Activated T-helper 1 cell treated with anti-CD3 and anti-CD28 coated beads, Interleukin-12 subunit alpha, Interleukin-12 subunit beta, Interleukin-2, Interleukin-4 antibody, amounts not matched to agents 30 ng/mL and 10 ng/mL and 1 ng/mL, durations not matched to agents 14 hours and 24 hours and 36 hours (primary cell): ENCODE data around the gene GNAS. TPM values are rescaled to one million over a fixed set of nuclear protein-coding genes. Genes with fewer than 3 reads are reported as not detected.
A peak's percentile ranks its signal among the peaks of the same experiment; 100 is the strongest.

Experiments used
- DNase-seq: peaks from one replicate; pipeline ENCODE4 v3.0.0; 2021; ENCODE audit warnings: low spot score
- H3K27ac Mint-ChIP-seq: one replicate; pipeline ENCODE4 v1.8.0; 2021; ENCODE audit warnings: mild to moderate bottlenecking, mixed read lengths
- H3K27me3 Mint-ChIP-seq: one replicate; pipeline ENCODE4 v1.8.0; 2022; ENCODE audit warnings: mild to moderate bottlenecking, moderate library complexity, mixed read lengths; ENCODE audit not compliant: insufficient read depth
- H3K36me3 Mint-ChIP-seq: one replicate; pipeline ENCODE4 v1.8.0; 2021; ENCODE audit warnings: low read depth, mixed read lengths
- H3K4me1 Mint-ChIP-seq: one replicate; pipeline ENCODE4 v1.8.0; 2021; ENCODE audit warnings: low read depth, mixed read lengths
- H3K4me3 Mint-ChIP-seq: one replicate; pipeline ENCODE4 v1.8.0; 2021; ENCODE audit warnings: mild to moderate bottlenecking, moderate library complexity, mixed read lengths
- H3K9me3 Mint-ChIP-seq: one replicate; pipeline ENCODE4 v1.8.0; 2021; ENCODE audit warnings: mixed read lengths
- intact Hi-C: fragments of 100-400 bp; cut with micrococcal nuclease; formaldehyde crosslinking; loops from one replicate; pipeline ENCODE4 v1.15.1; 2024
- total RNA-seq: library from RNA; stranded (reverse); gene quantifications from 2 replicates; pipeline ENCODE4 v1.2.3, GENCODE V29; 2022

GNAS gene
- total RNA-seq, 1 donor from 2014 or later = 498 TPM

DNA sequence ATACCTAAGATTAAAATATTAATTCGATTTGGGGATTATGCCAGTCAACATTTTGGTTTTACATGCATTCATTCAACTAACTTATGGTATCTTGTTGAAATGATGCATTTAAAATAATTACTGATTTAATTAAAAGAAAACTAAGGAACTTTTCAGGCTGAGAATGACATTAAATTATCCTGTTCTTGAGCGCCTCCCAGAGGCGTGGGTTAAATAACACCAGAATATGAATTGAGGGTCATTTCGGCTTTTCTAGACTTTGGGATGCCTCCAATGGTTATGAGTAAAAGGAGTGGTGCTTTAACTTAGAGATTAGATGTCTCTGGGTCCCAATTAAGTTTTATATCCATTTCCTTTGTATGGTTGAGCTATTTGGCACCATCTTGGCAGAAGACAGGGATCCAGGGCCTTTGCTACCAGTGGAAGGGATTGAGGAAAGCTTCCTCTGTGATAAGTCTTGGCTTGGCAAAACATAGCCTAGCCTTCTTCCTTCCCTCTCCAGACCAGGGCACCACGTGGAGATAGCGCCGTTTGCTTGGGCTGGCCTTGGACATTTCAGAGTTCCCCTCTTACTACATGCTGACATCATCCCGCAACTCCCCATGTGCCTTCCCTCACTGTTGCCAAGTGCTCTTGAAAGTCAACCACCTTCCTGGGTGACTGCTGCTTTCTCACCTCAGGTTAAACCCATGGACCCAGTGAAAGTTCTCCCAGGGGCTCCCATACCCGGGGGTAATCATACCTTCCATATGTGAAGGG is 28.7 kb downstream of the GNAS start:
- Mint-ChIP-seq H3K36me3 (no peaks in the 10 kb centered on the region), H3K4me3 (no peak overlapping the region), H3K27me3 (peaks cover 2% of the 10 kb centered on the region), H3K9me3 (no peaks in the 10 kb centered on the region), H3K4me1 (peaks cover 28% of the 10 kb centered on the region), H3K27ac (no peak overlapping the region)
- intact Hi-C loops = no loop called here
- no peak for DNase-seq

DNA sequence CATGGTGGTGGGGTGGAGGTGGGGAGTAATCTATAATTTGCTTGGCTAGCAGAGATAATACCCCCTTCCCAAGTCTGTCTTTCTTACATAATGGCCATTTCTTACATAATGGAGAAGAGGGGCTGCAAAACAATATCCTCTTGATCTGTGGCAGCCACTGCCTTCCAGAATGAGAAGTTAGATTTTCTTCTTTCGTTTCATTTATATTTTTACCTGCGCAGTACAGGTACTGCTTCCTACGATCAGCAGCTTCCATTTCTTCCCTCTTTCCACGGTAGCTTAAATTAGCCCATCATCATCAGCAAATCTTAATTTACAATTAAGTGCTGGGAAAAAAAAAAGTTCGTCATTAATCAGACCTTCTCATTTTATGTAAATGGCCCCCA is 30.2 kb downstream of the GNAS start:
- Mint-ChIP-seq H3K4me3 (no peak overlapping the region), H3K27me3 (peaks cover 2% of the 10 kb centered on the region), H3K36me3 (no peaks in the 10 kb centered on the region), H3K4me1 (peaks cover 32% of the 10 kb centered on the region), H3K9me3 (no peaks in the 10 kb centered on the region), H3K27ac (no peak overlapping the region)
- intact Hi-C loops = no loop called here
- DNase-seq = no peak

DNA sequence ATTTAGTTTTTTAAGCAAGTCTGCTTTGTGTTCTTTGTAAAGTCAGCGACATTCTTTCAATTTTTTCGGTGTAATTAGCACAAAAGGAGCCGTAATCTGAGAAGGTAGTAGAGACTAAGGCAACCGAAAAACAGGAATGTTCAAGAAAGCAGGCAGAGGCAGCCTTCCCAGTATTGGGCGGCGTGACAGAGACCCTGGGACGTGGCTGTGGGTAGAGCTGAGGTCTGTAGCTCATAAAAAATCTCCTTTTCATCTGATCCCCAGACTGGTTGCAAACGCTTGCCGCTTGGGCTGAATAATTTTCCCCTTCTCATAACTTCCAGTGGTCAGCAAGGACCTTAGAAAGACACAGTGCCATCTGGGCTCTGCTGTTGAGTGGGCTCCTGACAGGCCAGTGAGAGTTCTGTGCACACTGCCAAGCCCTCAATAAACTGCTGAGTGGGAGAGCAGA is 30.8 kb downstream of the GNAS start:
- no peak for DNase-seq
- no peaks in the 10 kb centered on the region for H3K9me3 Mint-ChIP-seq
- H3K27ac Mint-ChIP-seq = no peak overlapping the region
- no peaks in the 10 kb centered on the region for H3K36me3 Mint-ChIP-seq
- peaks cover 31% of the 10 kb centered on the region for H3K4me1 Mint-ChIP-seq
- peaks cover 2% of the 10 kb centered on the region for H3K27me3 Mint-ChIP-seq
- intact Hi-C loops = no loop called here
- H3K4me3 Mint-ChIP-seq = no peak overlapping the region

DNA sequence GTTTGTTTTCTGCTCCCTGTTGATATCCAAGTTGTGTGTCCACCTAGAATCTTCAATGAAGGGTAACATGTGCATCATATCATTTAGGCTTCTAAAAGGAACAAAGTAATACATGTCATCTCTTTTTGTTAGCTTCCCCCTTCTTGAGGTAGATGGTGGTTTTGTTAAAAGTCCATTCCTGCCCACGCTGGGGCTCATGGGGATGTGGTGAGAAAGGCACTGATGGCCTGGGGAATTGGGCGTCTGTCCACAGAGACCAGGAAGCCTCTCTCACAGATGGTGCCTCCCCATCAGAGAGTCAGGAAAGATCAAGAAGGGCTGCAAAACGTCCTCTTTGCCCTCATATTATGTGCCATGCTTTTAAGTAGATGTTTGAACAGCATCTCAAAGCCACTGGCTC is 32.5 kb downstream of the GNAS start:
- Mint-ChIP-seq H3K9me3 (no peaks in the 10 kb centered on the region), H3K4me3 (no peak overlapping the region), H3K27me3 (peaks cover 1% of the 10 kb centered on the region), H3K4me1 (peaks cover 25% of the 10 kb centered on the region), H3K36me3 (no peaks in the 10 kb centered on the region), H3K27ac (no peak overlapping the region)
- no peak for DNase-seq
- intact Hi-C loops = loop anchor here (5.0 kb wide), 1 partner anchor 1493 kb away; the partner anchor contains the start of gene RBM38

DNA sequence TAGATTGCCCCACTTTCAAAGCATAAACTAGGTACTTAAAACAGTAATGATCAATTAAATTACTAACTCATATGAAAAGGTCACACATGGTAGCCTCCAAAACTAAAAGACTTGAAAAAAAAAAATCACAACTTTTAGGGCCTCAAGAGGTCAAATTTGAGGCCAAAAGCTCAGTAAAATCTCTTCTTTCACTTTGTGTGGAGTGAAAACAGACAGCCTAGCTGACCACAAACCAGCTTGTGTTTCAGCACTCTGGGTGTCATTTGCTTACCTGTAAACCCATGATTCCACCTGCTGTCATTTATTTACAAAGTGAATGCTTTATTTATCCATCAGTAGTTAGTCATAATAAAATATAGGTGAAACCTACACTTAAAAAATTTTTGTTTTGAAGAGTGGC is 34.0 kb downstream of the GNAS start:
- peak overlapping the region; percentile 51 for H3K4me3 Mint-ChIP-seq
- intact Hi-C loops = loop anchor here (5.0 kb wide), 1 partner anchor 1494 kb away; the partner anchor contains the start of gene RBM38
- no peaks in the 10 kb centered on the region for H3K36me3 Mint-ChIP-seq

DNA sequence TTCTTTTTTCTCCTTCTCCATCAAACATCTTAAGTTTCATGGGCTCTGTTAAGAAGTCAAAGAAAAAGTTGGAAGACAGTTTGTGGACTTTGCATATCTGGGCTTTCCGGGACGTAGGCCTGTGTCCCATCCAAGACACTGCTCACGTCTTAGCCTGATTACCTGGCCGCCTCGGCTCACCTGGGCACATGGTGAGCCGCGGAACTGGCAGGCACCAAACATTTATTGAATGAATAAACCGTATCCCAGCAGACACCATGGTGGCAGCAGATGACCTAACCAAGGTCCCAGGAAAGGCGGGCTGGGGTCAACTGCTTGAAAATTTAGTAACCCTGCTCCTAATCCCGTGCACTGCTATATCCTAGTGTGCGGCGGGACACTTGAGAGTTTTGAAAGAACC is 35.6 kb downstream of the GNAS start:
- H3K36me3 Mint-ChIP-seq = peaks cover 6% of the 10 kb centered on the region
- H3K4me3 Mint-ChIP-seq = peak overlapping the region; percentile 81
- no peak overlapping the region for H3K27ac Mint-ChIP-seq
- H3K27me3 Mint-ChIP-seq = no peaks in the 10 kb centered on the region
- H3K4me1 Mint-ChIP-seq = peaks cover 28% of the 10 kb centered on the region
- no peaks in the 10 kb centered on the region for H3K9me3 Mint-ChIP-seq
- intact Hi-C loops = loop anchor here (5.0 kb wide), 1 partner anchor 1496 kb away; the partner anchor contains the start of gene RBM38
- DNase-seq = no peak

More for the DNA sequence above, 34.0 kb downstream of the GNAS start:
- no peak overlapping the region for H3K27ac Mint-ChIP-seq
- no peak for DNase-seq
- no peaks in the 10 kb centered on the region for H3K27me3 Mint-ChIP-seq
- no peaks in the 10 kb centered on the region for H3K9me3 Mint-ChIP-seq
- H3K4me1 Mint-ChIP-seq = peaks cover 22% of the 10 kb centered on the region

DNA sequence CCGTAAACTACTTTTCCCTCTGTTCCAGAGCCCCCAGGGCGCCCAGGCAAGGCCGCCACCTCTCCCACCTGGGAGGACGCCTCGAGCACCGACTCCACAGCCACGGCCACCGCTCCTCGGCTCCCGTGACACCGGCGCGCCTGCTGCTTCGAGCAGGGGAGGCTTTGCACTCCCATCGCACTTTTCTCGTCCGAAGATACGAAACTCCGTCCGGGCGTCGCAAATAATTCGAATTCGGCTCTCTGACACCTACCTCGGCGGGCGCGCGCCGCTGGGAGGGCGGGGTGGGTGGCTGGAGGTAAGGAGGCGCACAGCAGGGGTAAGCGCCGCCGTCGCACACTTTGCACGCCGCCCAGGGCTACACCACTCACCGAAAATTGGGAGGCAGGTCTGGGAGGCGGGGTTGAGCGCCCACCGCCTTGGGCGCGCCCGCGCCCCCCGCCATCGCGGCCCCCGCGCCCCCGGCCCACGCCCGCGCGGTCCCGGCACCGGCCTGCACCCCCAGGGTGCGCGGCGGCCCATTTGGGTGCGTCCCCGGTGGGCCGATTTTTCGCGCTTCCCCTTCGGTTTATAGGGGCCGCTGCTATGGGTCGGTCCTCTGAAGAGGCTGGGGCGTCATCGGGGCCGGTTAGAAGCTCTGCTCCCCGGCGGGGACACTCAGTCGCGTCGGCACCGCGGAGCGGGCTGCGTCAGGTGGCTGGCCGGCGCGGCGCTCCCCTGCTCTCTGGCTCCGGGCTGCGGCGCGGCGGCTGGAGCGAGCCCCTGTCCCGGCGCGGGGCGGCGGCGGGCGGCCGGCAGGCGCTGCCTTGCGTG is 36.2 kb downstream of the GNAS start:
- H3K36me3 Mint-ChIP-seq = peaks cover 10% of the 10 kb centered on the region
- no peaks in the 10 kb centered on the region for H3K27me3 Mint-ChIP-seq
- DNase-seq = peak; percentile 79
- peak overlapping the region; percentile 40 for H3K27ac Mint-ChIP-seq
- intact Hi-C loops = loop anchor here (5.0 kb wide), 1 partner anchor 1496 kb away; the partner anchor contains the start of gene RBM38
- H3K4me1 Mint-ChIP-seq = peaks cover 33% of the 10 kb centered on the region
- peak overlapping the region; percentile 81 for H3K4me3 Mint-ChIP-seq
- H3K9me3 Mint-ChIP-seq = no peaks in the 10 kb centered on the region

DNA sequence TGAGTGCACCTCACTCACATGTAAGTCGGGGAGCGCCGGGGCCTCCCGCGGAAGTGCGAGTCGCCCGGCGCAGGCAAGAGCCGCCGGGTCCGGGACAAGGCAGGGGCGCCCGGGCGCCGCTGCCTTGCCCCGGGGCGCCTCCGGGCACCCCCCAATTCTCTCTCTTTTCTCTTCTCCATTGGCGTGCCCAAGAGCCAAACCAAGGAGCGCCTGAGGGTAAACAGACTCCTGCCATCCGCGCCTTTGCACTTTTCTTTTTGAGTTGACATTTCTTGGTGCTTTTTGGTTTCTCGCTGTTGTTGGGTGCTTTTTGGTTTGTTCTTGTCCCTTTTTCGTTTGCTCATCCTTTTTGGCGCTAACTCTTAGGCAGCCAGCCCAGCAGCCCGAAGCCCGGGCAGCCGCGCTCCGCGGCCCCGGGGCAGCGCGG is 36.8 kb downstream of the GNAS start:
- Mint-ChIP-seq H3K4me1 (peaks cover 39% of the 10 kb centered on the region), H3K27me3 (no peaks in the 10 kb centered on the region), H3K9me3 (no peaks in the 10 kb centered on the region), H3K36me3 (peaks cover 13% of the 10 kb centered on the region), H3K4me3 (peak overlapping the region; percentile 89), H3K27ac (peak overlapping the region; percentile 95)
- DNase-seq = no peak
- intact Hi-C loops = loop anchor here (5.0 kb wide), 1 partner anchor 1497 kb away; the partner anchor contains the start of gene RBM38

DNA sequence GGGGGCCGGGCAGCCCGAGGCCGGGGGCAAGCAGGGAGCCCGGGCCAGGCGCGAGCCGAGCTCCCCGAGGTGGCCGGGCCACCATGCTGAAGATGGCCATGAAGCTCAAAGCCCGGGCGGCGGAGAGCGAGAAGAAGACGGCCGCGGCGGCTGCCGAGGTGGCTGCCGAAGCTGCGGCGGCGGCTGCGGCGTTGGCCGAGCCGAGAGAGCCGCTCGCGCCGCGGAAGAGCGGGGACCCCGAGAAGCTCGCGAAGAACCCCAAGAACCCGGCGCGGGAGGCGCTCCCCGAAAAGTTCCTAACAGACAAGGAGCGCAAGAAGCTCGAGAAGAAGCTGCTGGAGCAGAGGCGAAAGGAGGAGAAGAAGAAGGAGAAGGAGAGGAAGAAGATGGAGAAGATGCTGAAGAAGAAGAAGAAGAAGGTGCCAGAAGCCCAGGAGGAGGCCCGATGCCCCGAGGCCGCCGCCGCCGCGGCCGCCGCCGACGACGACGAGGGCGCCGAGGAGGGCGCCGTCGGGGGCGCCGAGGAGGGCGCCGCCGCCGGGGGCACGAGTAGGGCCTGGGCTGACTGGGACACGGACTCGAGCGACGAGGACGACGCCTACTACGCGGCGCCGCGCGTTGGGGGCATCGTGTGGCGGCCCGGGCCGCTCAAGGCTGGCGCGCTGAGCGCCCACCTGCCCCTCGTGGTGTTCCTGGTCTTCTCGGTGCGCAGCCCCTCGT is 37.4 kb downstream of the GNAS start:
- Mint-ChIP-seq H3K4me3 (peak overlapping the region; percentile 94), H3K27ac (peak overlapping the region; percentile 98), H3K9me3 (no peaks in the 10 kb centered on the region), H3K36me3 (peaks cover 13% of the 10 kb centered on the region), H3K4me1 (peaks cover 45% of the 10 kb centered on the region), H3K27me3 (no peaks in the 10 kb centered on the region)
- DNase-seq = no peak
- intact Hi-C loops = loop anchor here (1.0 to 10.0 kb wide), 6 partner anchors 91 to 1498 kb away; partner anchors contain the start of genes ATP5F1E, NELFCD, RAB22A and RBM38

DNA sequence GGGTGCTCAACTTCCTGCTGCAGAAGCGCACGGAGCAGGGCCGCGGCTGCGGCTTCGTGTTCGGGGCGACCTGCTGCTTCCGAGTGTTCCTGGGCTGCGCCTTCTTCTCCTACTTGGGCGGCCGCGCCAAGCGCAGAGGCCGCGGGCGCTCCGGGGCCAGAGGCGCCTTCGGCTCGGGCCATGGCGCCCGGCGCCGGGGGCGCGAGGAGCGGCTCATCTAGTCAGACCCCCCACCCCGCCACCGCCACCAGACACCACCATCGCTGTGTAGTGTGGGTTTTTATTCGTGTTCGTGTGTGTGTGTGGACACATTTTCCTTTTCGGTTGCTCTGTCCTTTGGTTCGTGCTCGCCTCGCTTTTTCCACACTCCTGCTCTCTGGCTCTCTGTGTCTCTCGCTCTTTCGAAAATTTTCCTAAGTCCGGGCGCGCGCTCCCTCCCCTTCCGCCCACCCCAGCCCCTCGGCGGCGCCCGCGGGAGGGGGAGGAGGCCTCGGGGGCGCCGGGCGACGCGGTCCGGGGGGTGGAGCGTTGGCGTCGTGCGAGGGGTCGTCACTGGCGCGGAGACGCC is 38.1 kb downstream of the GNAS start:
- Mint-ChIP-seq H3K27ac (peak overlapping the region; percentile 93), H3K4me1 (peaks cover 52% of the 10 kb centered on the region), H3K36me3 (peaks cover 13% of the 10 kb centered on the region), H3K9me3 (no peaks in the 10 kb centered on the region), H3K27me3 (no peaks in the 10 kb centered on the region), H3K4me3 (peak overlapping the region; percentile 87)
- DNase-seq = peak; percentile 57
- intact Hi-C loops = loop anchor here (1.0 to 10.0 kb wide), 5 partner anchors 91 to 656 kb away; partner anchors contain the start of genes ATP5F1E, NELFCD and RAB22A

DNA sequence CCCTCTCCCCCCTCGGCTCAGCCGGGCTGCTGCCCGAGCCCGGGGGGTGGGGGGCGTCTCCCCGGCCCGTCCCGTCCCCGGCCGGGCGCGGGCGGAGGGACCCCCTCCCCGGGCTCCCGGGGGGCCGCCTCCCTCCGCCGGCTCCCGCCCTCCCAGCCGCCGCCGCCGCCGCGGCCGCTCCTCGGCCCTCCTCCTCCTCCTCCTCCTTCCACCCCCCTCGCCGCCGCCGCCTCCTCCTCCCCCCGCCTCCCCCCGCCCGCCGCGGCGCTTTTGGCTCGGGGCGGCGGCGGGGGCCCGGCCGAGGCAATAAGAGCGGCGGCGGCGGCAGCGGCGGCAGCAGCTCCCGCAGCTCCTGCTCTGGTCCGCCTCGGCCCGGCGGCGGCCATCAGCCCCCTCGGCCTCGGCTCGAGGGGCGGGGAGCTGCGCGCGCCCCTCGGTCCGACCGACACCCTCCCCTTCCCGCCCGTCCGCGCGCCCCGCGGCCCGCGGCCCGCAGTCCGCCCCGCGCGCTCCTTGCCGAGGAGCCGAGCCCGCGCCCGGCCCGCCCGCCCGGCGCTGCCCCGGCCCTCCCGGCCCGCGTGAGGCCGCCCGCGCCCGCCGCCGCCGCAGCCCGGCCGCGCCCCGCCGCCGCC is 38.7 kb downstream of the GNAS start:
- intact Hi-C loops = loop anchor here (5.0 to 10.0 kb wide), 3 partner anchors 276 to 656 kb away; partner anchors contain the start of gene RAB22A
- peaks cover 55% of the 10 kb centered on the region for H3K4me1 Mint-ChIP-seq
- peak overlapping the region; percentile 73 for H3K27ac Mint-ChIP-seq
- H3K4me3 Mint-ChIP-seq = peak overlapping the region; percentile 64
- DNase-seq = peak; percentile 63
- H3K9me3 Mint-ChIP-seq = no peaks in the 10 kb centered on the region
- H3K36me3 Mint-ChIP-seq = peaks cover 18% of the 10 kb centered on the region
- H3K27me3 Mint-ChIP-seq = no peaks in the 10 kb centered on the region
